Measurements from ENCODE around the gene GABRA5.

Gene GABRA5

GRCh38 chr15:26926081-26926480 lies 59.2 kb downstream of the GABRA5 start:
- TF ChIP-seq CTCF (IDR thresholded peaks at IDR 0.05; ENCODE audit: borderline replicate concordance, insufficient read depth, low read depth, low read length), result no peak
- H3K4me3 ChIP-seq (ENCODE audit: low read depth, low read length), result no peak overlapping the region

GRCh38 chr15:26928051-26928450 lies 61.2 kb downstream of the GABRA5 start:
- no peak for TF ChIP-seq CTCF (IDR thresholded peaks at IDR 0.05; ENCODE audit: borderline replicate concordance, insufficient read depth, low read depth, low read length)
- H3K4me3 ChIP-seq (ENCODE audit: low read depth, low read length), result no peak overlapping the region

DNA sequence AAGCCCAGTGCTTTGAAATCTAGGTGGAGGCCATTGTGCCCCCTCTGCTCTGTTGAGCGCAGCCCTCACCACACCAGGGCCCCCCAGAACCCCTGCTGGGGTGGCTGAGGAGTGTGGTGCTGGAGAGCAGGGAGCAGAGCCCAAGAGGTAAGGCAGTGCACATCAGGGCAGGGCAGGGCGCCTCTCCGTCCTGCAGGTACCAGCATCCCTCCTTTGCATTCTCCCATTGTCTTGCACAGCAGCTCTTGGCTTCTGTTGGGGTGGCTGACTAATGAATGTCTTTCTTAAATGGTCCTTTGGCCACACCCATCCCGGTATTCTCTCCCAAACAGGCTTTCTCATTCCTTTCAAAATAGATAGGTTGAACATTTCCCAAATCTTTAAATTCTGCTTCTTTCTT lies 62.7 kb downstream of the GABRA5 start:
- H3K4me3 ChIP-seq (ENCODE audit: low read depth, low read length), result no peak overlapping the region
- TF ChIP-seq CTCF (IDR thresholded peaks at IDR 0.05; ENCODE audit: borderline replicate concordance, insufficient read depth, low read depth, low read length), result no peak

DNA sequence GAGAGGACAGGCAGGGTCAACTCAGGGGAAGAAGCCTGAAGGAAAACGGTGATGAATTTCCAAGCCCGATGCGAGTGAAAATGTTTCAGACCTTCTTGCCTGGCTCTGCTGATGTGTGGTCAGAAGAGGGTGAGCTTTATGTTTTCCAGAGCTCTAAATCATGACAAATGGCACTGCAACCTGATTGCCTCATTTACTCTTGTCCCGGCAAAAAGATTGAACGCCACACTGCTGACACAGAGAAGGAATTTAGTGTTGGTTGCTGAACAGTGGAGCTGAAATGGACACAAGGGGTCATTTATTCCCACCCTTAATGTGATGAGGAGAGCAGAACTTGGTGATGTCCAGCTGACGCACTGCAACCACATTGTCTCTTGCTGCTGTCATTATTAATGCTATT lies 68.0 kb downstream of the GABRA5 start:
- H3K4me3 ChIP-seq (ENCODE audit: low read depth, low read length), result no peak overlapping the region
- TF ChIP-seq CTCF (IDR thresholded peaks at IDR 0.05; ENCODE audit: borderline replicate concordance, insufficient read depth, low read depth, low read length), result no peak

DNA sequence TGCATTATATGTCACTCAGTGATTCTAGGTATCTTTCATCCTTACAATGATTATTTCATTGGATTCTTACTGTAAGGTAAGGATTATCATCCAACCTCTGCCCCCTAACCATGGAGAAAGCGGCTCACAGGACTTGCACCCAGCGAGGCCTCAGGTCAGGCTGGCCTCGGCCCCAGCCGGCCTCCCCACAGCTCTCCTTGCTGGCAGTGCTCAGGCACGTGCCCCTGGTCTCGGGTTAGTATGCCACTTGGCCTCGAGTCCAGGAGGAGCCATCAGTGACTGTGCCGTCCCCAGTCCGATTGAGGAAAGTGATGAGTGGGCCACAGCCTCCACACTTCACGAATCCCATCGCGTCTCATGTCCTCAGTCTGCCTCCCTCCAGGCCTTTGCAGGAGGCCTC lies 68.5 kb downstream of the GABRA5 start:
- H3K4me3 ChIP-seq (ENCODE audit: low read depth, low read length), result no peak overlapping the region
- TF ChIP-seq CTCF (IDR thresholded peaks at IDR 0.05; ENCODE audit: borderline replicate concordance, insufficient read depth, low read depth, low read length), result no peak

DNA sequence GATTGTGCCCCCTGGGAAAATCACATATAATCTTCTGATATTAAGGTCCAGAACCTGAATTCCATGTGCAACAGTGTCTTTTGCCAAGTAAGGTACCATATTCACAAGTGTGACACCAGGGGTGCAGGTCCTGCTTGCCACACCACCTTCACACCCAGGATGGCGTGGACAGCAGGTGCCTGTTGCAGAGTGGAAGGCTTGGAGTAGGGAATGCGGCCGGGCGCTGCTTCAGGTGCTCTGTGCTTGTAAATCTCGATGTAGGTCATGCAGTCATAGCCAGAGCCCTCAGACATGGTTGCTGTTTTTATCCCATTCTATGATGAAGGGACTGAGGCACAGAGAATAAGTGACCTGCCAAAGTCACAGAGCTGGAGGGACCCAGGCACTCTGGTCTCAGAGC lies 69.6 kb downstream of the GABRA5 start:
- no peak overlapping the region for H3K4me3 ChIP-seq (ENCODE audit: low read depth, low read length)
- TF ChIP-seq CTCF (IDR thresholded peaks at IDR 0.05; ENCODE audit: borderline replicate concordance, insufficient read depth, low read depth, low read length), result no peak

DNA sequence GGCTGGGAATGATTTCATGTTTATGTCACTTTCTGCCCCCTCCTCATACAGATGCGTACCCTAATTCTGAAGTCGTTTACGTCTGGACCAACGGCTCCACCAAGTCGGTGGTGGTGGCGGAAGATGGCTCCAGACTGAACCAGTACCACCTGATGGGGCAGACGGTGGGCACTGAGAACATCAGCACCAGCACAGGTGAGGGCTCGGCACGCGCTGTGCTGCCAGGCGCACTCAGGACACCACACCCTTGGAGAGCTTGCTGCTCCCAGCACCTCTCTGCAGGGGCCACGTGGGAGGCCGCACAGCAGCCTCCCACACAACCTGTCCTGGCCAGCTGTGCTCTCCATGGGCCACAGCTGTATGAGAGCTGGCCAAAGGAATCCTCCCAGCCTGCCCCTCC lies 70.3 kb downstream of the GABRA5 start:
- no peak overlapping the region for H3K4me3 ChIP-seq (ENCODE audit: low read depth, low read length)
- no peak for TF ChIP-seq CTCF (IDR thresholded peaks at IDR 0.05; ENCODE audit: borderline replicate concordance, insufficient read depth, low read depth, low read length)
